HEK293 (cell line): Measurements from ENCODE around the gene DOCK1.

ENCODE experiments used
- CTCF ChIA-PET: fragments of 350-600 bp; formaldehyde crosslinking; extraction: SDS; loops from one replicate; lab custom pipeline; 2021; ENCODE audit warnings: antibody characterized with exemption; lab: Yijun Ruan, JAX
- POLR2A ChIA-PET: fragments of 300-600 bp; formaldehyde crosslinking; extraction: SDS; loops from one replicate; lab custom pipeline; 2020; ENCODE audit warnings: antibody characterized with exemption, inconsistent platforms; lab: Yijun Ruan, JAX
- H3K27ac ChIP-seq: fragments of 200-500 bp; sonication (Bioruptor generic); 2 replicates; pipeline ENCODE4 v1.5.1; 2014; ENCODE audit warnings: low read depth, low read length, control low read depth, inconsistent platforms; ENCODE audit errors: extremely low read depth
- H3K36me3 ChIP-seq, 2 experiments: fragments of 200-500 bp in 1 of 2; sonication (Bioruptor generic) in 1 of 2; 1 replicate in 1 of 2; 2 replicates in 1 of 2; pipeline ENCODE4 v1.5.1; 2014 to 2017; ENCODE audit warnings: inconsistent platforms in 2 of 2, low read length in 2 of 2; ENCODE audit not compliant: control insufficient read depth in 2 of 2, insufficient read depth in 1 of 2
- H3K4me1 ChIP-seq: fragments of 200-500 bp; sonication (Bioruptor generic); 2 replicates; pipeline ENCODE4 v1.5.1; 2014; ENCODE audit warnings: mild to moderate bottlenecking, low read length, inconsistent platforms; ENCODE audit not compliant: control insufficient read depth, insufficient read depth
- H3K4me3 ChIP-seq: 2 replicates; pipeline ENCODE4 v1.5.1; 2011; ENCODE audit warnings: low read depth, mild to moderate bottlenecking, control low read depth, low read length, moderate library complexity
- H3K9me3 ChIP-seq: fragments of 200-500 bp; sonication (Bioruptor generic); 2 replicates; pipeline ENCODE4 v1.5.1; 2014; ENCODE audit warnings: low read depth, low read length, inconsistent platforms; ENCODE audit not compliant: control insufficient read depth, insufficient read depth
- IKZF3 ChIP-seq: fragments of 450-650 bp; IDR thresholded peaks from 2 replicates; pipeline ENCODE4 v1.5.0; 2018; ENCODE audit warnings: missing biosample characterization, mild to moderate bottlenecking, missing genetic modification characterization, moderate library complexity
- KLF1 ChIP-seq: fragments of 450-650 bp; formaldehyde crosslinking; IDR thresholded peaks from 2 replicates; pipeline ENCODE4 v1.5.1; 2016; ENCODE audit warnings: missing biosample characterization, missing genetic modification characterization
- OSR2 ChIP-seq: fragments of 450-650 bp; formaldehyde crosslinking; IDR thresholded peaks from 2 replicates; pipeline ENCODE4 v1.5.1; 2016; ENCODE audit warnings: missing biosample characterization, missing genetic modification characterization
- OVOL3 ChIP-seq: fragments of 450-650 bp; formaldehyde crosslinking; IDR thresholded peaks from 2 replicates; pipeline ENCODE4 v1.5.1; 2016; ENCODE audit warnings: missing biosample characterization, missing genetic modification characterization
- ZBTB21 ChIP-seq: fragments of 450-650 bp; formaldehyde crosslinking; IDR thresholded peaks from 2 replicates; pipeline ENCODE4 v1.5.1; 2017; ENCODE audit warnings: missing biosample characterization, missing genetic modification characterization
- ZFP3 ChIP-seq: fragments of 450-650 bp; formaldehyde crosslinking; IDR thresholded peaks from 2 replicates; pipeline ENCODE4 v1.5.1; 2016; ENCODE audit warnings: low read depth, missing biosample characterization, missing genetic modification characterization
- ZFP69B ChIP-seq: fragments of 450-650 bp; formaldehyde crosslinking; IDR thresholded peaks from 2 replicates; pipeline ENCODE4 v1.5.1; 2016; ENCODE audit warnings: missing biosample characterization, missing genetic modification characterization
- ZNF155 ChIP-seq: fragments of 450-650 bp; formaldehyde crosslinking; IDR thresholded peaks from 2 replicates; pipeline ENCODE4 v1.5.1; 2016; ENCODE audit warnings: missing biosample characterization, missing genetic modification characterization
- ZNF157 ChIP-seq: fragments of 450-650 bp; formaldehyde crosslinking; IDR thresholded peaks from 2 replicates; pipeline ENCODE4 v1.5.1; 2016; ENCODE audit warnings: missing biosample characterization, missing genetic modification characterization
- ZNF174 ChIP-seq: fragments of 450-650 bp; formaldehyde crosslinking; IDR thresholded peaks from 2 replicates; pipeline ENCODE4 v1.5.0; 2017; ENCODE audit warnings: missing biosample characterization, mild to moderate bottlenecking, missing genetic modification characterization
- ZNF175 ChIP-seq: fragments of 450-650 bp; formaldehyde crosslinking; IDR thresholded peaks from 2 replicates; pipeline ENCODE4 v1.5.1; 2016; ENCODE audit warnings: missing biosample characterization, missing genetic modification characterization
- ZNF239 ChIP-seq: fragments of 450-650 bp; formaldehyde crosslinking; IDR thresholded peaks from 2 replicates; pipeline ENCODE4 v1.5.1; 2016; ENCODE audit warnings: missing biosample characterization, missing genetic modification characterization
- ZNF354C ChIP-seq: fragments of 450-650 bp; formaldehyde crosslinking; IDR thresholded peaks from 2 replicates; pipeline ENCODE4 v1.5.1; 2016; ENCODE audit warnings: missing biosample characterization, missing genetic modification characterization, low read depth, borderline replicate concordance
- ZNF404 ChIP-seq: fragments of 450-650 bp; formaldehyde crosslinking; IDR thresholded peaks from 2 replicates; pipeline ENCODE4 v1.5.1; 2017; ENCODE audit warnings: missing biosample characterization, missing genetic modification characterization
- ZNF416 ChIP-seq: fragments of 450-650 bp; formaldehyde crosslinking; IDR thresholded peaks from 2 replicates; pipeline ENCODE4 v1.5.1; 2016; ENCODE audit warnings: missing biosample characterization, missing genetic modification characterization
- ZNF521 ChIP-seq: fragments of 450-650 bp; formaldehyde crosslinking; IDR thresholded peaks from 2 replicates; pipeline ENCODE4 v1.5.1; 2017; ENCODE audit warnings: missing biosample characterization, mild to moderate bottlenecking, missing genetic modification characterization
- ZNF544 ChIP-seq: fragments of 450-650 bp; formaldehyde crosslinking; IDR thresholded peaks from 2 replicates; pipeline ENCODE4 v1.5.0; 2017; ENCODE audit warnings: missing biosample characterization, missing genetic modification characterization
- ZNF548 ChIP-seq: fragments of 450-650 bp; formaldehyde crosslinking; IDR thresholded peaks from 2 replicates; pipeline ENCODE4 v1.5.1; 2016; ENCODE audit warnings: missing biosample characterization, missing genetic modification characterization
- ZNF561 ChIP-seq: fragments of 450-650 bp; IDR thresholded peaks from 2 replicates; pipeline ENCODE4 v1.5.1; 2018; ENCODE audit warnings: missing biosample characterization, missing genetic modification characterization, borderline replicate concordance
- ZNF596 ChIP-seq: fragments of 450-650 bp; IDR thresholded peaks from 2 replicates; pipeline ENCODE4 v1.5.0; 2018; ENCODE audit warnings: missing biosample characterization, mild to moderate bottlenecking, missing genetic modification characterization, moderate library complexity
- TF ChIP-seq, protein P1 (sequence below): fragments of 450-650 bp; formaldehyde crosslinking; IDR thresholded peaks from 2 replicates; pipeline ENCODE4 v1.5.1; 2016; ENCODE audit warnings: missing biosample characterization, missing genetic modification characterization
- TF ChIP-seq, protein P2 (sequence below): fragments of 450-650 bp; formaldehyde crosslinking; IDR thresholded peaks from 2 replicates; pipeline ENCODE4 v1.5.1; 2016; ENCODE audit warnings: missing biosample characterization, missing genetic modification characterization
- TF ChIP-seq, protein P3 (sequence below): fragments of 450-650 bp; formaldehyde crosslinking; IDR thresholded peaks from 2 replicates; pipeline ENCODE4 v1.5.1; 2016; ENCODE audit warnings: missing biosample characterization, missing genetic modification characterization, borderline replicate concordance
- TF ChIP-seq, protein P4 (sequence below): fragments of 450-650 bp; formaldehyde crosslinking; IDR thresholded peaks from 2 replicates; pipeline ENCODE4 v1.5.1; 2017; ENCODE audit warnings: missing biosample characterization, mild to moderate bottlenecking, missing genetic modification characterization, moderate library complexity

The DOCK1 gene

DNA sequence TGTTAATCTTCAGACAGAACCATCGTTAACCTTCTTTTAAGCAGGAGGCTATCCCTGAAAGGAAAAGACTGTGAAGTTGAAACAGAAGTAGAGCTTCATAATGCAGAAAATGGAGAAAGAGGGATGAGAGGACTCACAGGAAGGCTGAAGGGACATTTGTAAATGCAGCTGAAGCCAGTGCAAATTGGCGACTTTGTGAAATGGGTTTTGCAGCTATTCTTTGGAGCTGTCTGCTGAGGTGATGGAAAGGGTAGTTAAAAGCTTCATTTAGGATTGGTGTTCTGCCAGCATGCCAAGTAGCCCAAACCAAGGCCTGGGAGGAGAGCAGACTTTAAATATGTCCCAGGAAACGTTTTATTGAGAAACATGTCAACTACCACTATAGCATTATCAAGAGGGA, 168.4 kb downstream of the DOCK1 start (continued):
- no peak for TF ChIP-seq ZNF596 (tag by site-specific recombination)
- TF ChIP-seq ZNF239 = no peak
- TF ChIP-seq, protein P1, sequence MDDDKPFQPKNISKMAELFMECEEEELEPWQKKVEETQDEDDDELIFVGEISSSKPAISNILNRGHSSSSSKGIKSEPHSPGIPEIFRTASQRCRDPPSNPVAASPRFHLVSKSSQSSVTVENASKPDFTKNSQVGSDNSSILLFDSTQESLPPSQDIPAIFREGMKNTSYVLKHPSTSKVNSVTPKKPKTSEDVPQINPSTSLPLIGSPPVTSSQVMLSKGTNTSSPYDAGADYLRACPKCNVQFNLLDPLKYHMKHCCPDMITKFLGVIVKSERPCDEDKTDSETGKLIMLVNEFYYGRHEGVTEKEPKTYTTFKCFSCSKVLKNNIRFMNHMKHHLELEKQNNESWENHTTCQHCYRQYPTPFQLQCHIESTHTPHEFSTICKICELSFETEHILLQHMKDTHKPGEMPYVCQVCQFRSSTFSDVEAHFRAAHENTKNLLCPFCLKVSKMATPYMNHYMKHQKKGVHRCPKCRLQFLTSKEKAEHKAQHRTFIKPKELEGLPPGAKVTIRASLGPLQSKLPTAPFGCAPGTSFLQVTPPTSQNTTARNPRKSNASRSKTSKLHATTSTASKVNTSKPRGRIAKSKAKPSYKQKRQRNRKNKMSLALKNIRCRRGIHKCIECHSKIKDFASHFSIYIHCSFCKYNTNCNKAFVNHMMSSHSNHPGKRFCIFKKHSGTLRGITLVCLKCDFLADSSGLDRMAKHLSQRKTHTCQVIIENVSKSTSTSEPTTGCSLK (tag by site-specific recombination) = no peak
- no peak for TF ChIP-seq ZNF521 (tag by site-specific recombination)
- TF ChIP-seq ZNF175 = no peak
- no peak for TF ChIP-seq ZNF404 (tag by site-specific recombination)
- no peak for TF ChIP-seq OVOL3 (tag by site-specific recombination)
- TF ChIP-seq ZNF561 (tag by site-specific recombination) = no peak
- TF ChIP-seq, protein P2, sequence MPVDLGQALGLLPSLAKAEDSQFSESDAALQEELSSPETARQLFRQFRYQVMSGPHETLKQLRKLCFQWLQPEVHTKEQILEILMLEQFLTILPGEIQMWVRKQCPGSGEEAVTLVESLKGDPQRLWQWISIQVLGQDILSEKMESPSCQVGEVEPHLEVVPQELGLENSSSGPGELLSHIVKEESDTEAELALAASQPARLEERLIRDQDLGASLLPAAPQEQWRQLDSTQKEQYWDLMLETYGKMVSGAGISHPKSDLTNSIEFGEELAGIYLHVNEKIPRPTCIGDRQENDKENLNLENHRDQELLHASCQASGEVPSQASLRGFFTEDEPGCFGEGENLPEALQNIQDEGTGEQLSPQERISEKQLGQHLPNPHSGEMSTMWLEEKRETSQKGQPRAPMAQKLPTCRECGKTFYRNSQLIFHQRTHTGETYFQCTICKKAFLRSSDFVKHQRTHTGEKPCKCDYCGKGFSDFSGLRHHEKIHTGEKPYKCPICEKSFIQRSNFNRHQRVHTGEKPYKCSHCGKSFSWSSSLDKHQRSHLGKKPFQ (tag by site-specific recombination) = no peak
- TF ChIP-seq, protein P3, sequence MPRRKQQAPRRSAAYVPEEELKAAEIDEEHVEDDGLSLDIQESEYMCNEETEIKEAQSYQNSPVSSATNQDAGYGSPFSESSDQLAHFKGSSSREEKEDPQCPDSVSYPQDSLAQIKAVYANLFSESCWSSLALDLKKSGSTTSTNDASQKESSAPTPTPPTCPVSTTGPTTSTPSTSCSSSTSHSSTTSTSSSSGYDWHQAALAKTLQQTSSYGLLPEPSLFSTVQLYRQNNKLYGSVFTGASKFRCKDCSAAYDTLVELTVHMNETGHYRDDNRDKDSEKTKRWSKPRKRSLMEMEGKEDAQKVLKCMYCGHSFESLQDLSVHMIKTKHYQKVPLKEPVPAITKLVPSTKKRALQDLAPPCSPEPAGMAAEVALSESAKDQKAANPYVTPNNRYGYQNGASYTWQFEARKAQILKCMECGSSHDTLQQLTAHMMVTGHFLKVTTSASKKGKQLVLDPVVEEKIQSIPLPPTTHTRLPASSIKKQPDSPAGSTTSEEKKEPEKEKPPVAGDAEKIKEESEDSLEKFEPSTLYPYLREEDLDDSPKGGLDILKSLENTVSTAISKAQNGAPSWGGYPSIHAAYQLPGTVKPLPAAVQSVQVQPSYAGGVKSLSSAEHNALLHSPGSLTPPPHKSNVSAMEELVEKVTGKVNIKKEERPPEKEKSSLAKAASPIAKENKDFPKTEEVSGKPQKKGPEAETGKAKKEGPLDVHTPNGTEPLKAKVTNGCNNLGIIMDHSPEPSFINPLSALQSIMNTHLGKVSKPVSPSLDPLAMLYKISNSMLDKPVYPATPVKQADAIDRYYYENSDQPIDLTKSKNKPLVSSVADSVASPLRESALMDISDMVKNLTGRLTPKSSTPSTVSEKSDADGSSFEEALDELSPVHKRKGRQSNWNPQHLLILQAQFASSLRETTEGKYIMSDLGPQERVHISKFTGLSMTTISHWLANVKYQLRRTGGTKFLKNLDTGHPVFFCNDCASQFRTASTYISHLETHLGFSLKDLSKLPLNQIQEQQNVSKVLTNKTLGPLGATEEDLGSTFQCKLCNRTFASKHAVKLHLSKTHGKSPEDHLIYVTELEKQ = no peak

DNA sequence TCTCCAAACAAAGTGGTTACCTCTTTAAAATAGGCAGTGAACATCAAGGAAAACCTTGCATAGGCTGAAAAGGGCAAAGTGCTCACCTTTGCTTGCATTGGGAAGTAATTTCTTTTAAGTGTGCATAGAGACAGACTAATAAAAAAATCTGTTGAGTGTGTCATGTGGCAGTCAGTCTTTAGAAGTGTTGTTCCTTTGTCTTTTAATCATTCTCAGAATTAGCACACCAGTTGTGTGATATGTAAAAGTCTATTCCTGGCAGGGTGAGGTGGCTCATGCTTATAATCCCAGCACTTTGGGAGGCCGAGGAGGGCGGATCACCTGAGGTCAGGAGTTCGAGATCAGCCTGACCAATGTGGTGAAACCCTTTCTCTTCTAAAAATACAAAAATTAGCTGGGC, 174.2 kb downstream of the DOCK1 start:
- H3K36me3 ChIP-seq = peaks cover 9 to 19% of the 10 kb centered on the region in 2 experiments; a peak in 2 of 3 replicates
- no peak overlapping the region for H3K27ac ChIP-seq
- no peak for TF ChIP-seq ZNF157 (tag by site-specific recombination)
- no peak for TF ChIP-seq ZNF155 (tag by site-specific recombination)
- TF ChIP-seq, protein P4, sequence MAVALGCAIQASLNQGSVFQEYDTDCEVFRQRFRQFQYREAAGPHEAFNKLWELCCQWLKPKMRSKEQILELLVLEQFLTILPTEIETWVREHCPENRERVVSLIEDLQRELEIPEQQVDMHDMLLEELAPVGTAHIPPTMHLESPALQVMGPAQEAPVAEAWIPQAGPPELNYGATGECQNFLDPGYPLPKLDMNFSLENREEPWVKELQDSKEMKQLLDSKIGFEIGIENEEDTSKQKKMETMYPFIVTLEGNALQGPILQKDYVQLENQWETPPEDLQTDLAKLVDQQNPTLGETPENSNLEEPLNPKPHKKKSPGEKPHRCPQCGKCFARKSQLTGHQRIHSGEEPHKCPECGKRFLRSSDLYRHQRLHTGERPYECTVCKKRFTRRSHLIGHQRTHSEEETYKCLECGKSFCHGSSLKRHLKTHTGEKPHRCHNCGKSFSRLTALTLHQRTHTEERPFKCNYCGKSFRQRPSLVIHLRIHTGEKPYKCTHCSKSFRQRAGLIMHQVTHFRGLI (tag by site-specific recombination) = no peak
- TF ChIP-seq ZFP3 (tag by site-specific recombination) = no peak
- no peak for TF ChIP-seq ZNF354C (tag by site-specific recombination)
- no peak for TF ChIP-seq ZFP69B (tag by site-specific recombination)
- TF ChIP-seq KLF1 = no peak
- no peak for TF ChIP-seq ZNF544 (tag by site-specific recombination)
- no peak for TF ChIP-seq IKZF3 (tag by site-specific recombination)
- no peak for TF ChIP-seq OSR2 (tag by site-specific recombination)
- no peak for TF ChIP-seq ZBTB21
- no peak for TF ChIP-seq ZNF416 (tag by site-specific recombination)
- TF ChIP-seq ZNF174 (tag by site-specific recombination) = no peak
- TF ChIP-seq ZNF548 (tag by site-specific recombination) = no peak
- ChIA-PET POLR2A (interaction anchor here (0.6 kb wide), 1 partner anchor 191 kb away, joined by 3 read pairs; no protein-coding TSS in a partner anchor), CTCF (interaction anchor here (0.7 kb wide), 1 partner anchor 128 kb away, joined by 3 read pairs; no protein-coding TSS in a partner anchor)
- H3K4me3 ChIP-seq = no peak overlapping the region
- no peaks in the 10 kb centered on the region for H3K4me1 ChIP-seq
- H3K9me3 ChIP-seq = no peaks in the 10 kb centered on the region
